Esophagus squamous epithelium (tissue), 5 donors: ENCODE results near the gene DOCK10. TPM values are rescaled to one million over a fixed set of nuclear protein-coding genes. Genes with fewer than 3 reads are reported as not detected.

Experiments
- DNase-seq: peaks from one replicate; lab custom pipeline; 2025; lab: John Stamatoyannopoulos, UW
- H3K27ac ChIP-seq, 4 donors: fragments of 200-600 bp; sonication (generic); one replicate each; pipeline ENCODE4 v1.5.1; 2016 to 2019; ENCODE audit warnings: mild to moderate bottlenecking in 1 of 4
- H3K27me3 ChIP-seq, 4 donors: fragments of 200-600 bp; sonication (generic); 1 replicate in 3 of 4; 2 replicates in 1 of 4; pipeline versions ENCODE4 v1.5.1 to v1.6.0; 2017 to 2021; ENCODE audit warnings: antibody characterized with exemption in 1 of 4
- H3K36me3 ChIP-seq, 3 donors: fragments of 200-600 bp; sonication (generic); one replicate each; pipeline ENCODE4 v1.5.1; 2016 to 2019
- H3K4me1 ChIP-seq, 3 donors: fragments of 200-600 bp; sonication (generic); one replicate each; pipeline ENCODE4 v1.5.1; 2017 to 2019
- H3K4me3 ChIP-seq, 4 donors: fragments of 200-600 bp; sonication (generic); 1 replicate in 3 of 4; 2 replicates in 1 of 4; pipeline ENCODE4 v1.5.1; 2016 to 2019; ENCODE audit warnings: mild to moderate bottlenecking in 2 of 4, moderate library complexity in 1 of 4
- H3K9me3 ChIP-seq, 3 donors: fragments of 200-600 bp; sonication (generic); one replicate each; pipeline ENCODE4 v1.5.1; 2016 to 2019
- POLR2A ChIP-seq, 4 donors: fragments of 450-650 bp; IDR thresholded peaks; one replicate each; pipeline ENCODE4 v1.6.1; 2017; ENCODE audit warnings: antibody characterized with exemption in 4 of 4, mild to moderate bottlenecking in 4 of 4, moderate library complexity in 3 of 4
- WGBS, 2 donors: methylation state at CpG; one replicate each; pipeline ENCODE4 v1.1.5; 2018; 5-methylcytosine and 5-hydroxymethylcytosine counted together
- intact Hi-C: fragments of 100-400 bp; cut with DNase I; formaldehyde crosslinking; loops from one replicate; pipeline ENCODE4 v1.15.0; 2022
- total RNA-seq, 4 donors: library from RNA; depleted of rRNA; stranded (reverse); fragments of >200 nt; gene quantifications; one replicate each; pipeline ENCODE4 v1.1.0, GENCODE V29; 2016
- TF ChIP-seq, protein P1 (sequence below), 6 experiments: fragments of 450-650 bp in 4 of 6; fragments of 200-600 bp in 2 of 6; sonication (generic) in 2 of 6; IDR thresholded peaks; one replicate each; pipeline ENCODE4 v1.5.1; 2016 to 2019; ENCODE audit warnings: antibody characterized with exemption in 6 of 6, mild to moderate bottlenecking in 4 of 6, moderate library complexity in 4 of 6
- donor health status: DM: yes; HTN: yes; CAD: no.

Gene DOCK10
- total RNA-seq, 4 donors from 2014 or later, result 9.2 to 16.6 (median 11.7) TPM

DNA sequence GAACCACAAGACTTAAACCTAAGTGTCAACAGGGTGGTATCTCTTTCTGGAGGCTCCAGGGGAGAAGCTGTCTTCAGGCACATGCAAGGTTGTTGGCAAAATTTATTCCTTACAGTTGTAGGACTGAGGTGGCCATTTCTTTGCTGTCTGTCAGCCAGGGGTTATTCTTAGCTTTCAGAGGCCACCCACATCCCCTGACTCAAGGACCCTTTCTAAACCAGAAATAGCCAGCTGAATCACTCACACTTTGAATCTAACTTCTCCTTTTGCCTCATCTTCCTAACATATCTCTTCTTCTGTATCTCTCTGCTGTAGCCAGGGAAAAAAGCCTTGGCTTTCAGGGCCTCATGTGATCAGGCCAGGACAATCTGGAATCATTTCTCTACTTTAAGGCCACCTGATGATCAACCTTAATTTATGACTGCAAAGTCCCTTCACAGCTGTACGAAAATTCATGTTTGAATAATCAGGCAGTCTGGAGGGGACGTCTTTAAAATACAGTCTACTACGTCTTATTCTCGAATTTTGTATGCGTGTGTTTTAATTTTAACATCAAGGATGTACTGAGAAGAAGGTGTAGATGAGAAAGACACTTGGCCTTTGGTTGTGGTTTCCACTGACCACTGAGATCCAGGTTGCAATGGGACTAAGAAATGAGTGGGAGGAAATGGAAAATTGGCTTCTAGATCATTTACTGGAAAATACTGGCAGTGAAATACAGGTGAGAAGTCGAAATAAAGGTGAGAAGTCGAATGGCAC lies 90.4 kb downstream of the DOCK10 start:
- Histone ChIP-seq H3K36me3 (no peaks in the 10 kb centered on the region), H3K9me3 (no peaks in the 10 kb centered on the region), H3K27ac (no peak overlapping the region), H3K4me3 (no peak overlapping the region), H3K4me1 (peaks cover 0 to 6% (median 0%) of the 10 kb centered on the region in 3 donors), H3K27me3 (no peaks in the 10 kb centered on the region)
- intact Hi-C loops, result no loop called here
- no peak for TF ChIP-seq POLR2A (IDR thresholded peaks at IDR 0.05)
- TF ChIP-seq, protein P1, sequence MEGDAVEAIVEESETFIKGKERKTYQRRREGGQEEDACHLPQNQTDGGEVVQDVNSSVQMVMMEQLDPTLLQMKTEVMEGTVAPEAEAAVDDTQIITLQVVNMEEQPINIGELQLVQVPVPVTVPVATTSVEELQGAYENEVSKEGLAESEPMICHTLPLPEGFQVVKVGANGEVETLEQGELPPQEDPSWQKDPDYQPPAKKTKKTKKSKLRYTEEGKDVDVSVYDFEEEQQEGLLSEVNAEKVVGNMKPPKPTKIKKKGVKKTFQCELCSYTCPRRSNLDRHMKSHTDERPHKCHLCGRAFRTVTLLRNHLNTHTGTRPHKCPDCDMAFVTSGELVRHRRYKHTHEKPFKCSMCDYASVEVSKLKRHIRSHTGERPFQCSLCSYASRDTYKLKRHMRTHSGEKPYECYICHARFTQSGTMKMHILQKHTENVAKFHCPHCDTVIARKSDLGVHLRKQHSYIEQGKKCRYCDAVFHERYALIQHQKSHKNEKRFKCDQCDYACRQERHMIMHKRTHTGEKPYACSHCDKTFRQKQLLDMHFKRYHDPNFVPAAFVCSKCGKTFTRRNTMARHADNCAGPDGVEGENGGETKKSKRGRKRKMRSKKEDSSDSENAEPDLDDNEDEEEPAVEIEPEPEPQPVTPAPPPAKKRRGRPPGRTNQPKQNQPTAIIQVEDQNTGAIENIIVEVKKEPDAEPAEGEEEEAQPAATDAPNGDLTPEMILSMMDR (IDR thresholded peaks at IDR 0.05), result no peak
- no peak for DNase-seq
- 74 to 87% methylated on average over 7 of the region's 7 CpGs for WGBS, 2 donors

DNA sequence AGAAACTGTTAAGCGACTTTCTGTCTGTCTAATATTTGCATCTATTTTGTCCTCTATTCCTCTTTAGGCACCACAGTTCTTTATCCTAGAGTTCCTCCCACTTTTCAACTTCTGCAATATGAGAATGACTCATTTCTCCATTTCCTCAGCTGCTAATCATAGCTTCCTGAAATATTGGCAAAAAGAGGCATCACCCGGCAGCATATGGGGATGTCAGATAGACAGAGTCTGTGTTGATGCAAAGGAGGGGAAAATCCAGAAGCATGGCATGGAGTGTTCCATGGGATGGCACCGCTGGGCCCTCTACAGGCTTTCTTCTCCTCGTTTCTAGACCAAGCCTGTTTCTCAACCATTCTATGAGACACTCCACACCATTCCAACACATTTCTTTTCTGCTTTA lies 93.4 kb downstream of the DOCK10 start:
- WGBS, 2 donors, result 47 to 49% methylated on average over 4 of the region's 4 CpGs
- Histone ChIP-seq H3K36me3 (no peaks in the 10 kb centered on the region), H3K9me3 (no peaks in the 10 kb centered on the region), H3K4me3 (no peak overlapping the region), H3K4me1 (peaks cover 0 to 6% (median 0%) of the 10 kb centered on the region in 3 donors), H3K27me3 (no peaks in the 10 kb centered on the region), H3K27ac (no peak overlapping the region)
- no peak for DNase-seq
- no peak for TF ChIP-seq POLR2A (IDR thresholded peaks at IDR 0.05)
- TF ChIP-seq, protein P1 (IDR thresholded peaks at IDR 0.05), result no peak
- intact Hi-C loops, result no loop called here

GRCh38 chr2:224948005-224948404 lies 94.3 kb downstream of the DOCK10 start:
- Histone ChIP-seq H3K9me3 (no peaks in the 10 kb centered on the region), H3K36me3 (no peaks in the 10 kb centered on the region), H3K27me3 (no peaks in the 10 kb centered on the region), H3K27ac (no peak overlapping the region), H3K4me3 (no peak overlapping the region), H3K4me1 (peaks cover 0 to 6% (median 0%) of the 10 kb centered on the region in 3 donors)
- TF ChIP-seq POLR2A (IDR thresholded peaks at IDR 0.05), result no peak
- TF ChIP-seq, protein P1 (IDR thresholded peaks at IDR 0.05), result no peak
- no peak for DNase-seq
- intact Hi-C loops, result no loop called here

DNA sequence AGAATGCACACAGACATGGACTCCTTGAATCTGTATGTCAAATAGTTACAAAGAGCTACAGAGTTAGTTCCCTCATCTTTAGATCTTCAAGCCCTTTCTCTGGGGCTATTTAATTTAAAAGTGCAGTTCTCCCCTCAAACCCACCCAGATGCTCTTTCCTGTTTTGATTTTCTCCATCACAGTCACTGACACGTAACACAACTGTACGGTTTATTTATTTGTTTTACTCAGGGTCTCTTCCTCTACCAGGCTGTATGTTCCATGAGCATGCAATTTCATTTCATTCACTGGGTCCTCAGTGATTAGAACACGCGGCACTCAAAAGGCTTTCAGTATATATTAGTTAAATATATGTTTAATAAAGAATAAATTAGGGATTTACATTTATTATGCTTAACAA lies 94.7 kb downstream of the DOCK10 start:
- DNase-seq, result no peak
- no peak for TF ChIP-seq POLR2A (IDR thresholded peaks at IDR 0.05)
- TF ChIP-seq, protein P1 (IDR thresholded peaks at IDR 0.05), result no peak
- H3K36me3 ChIP-seq, result no peaks in the 10 kb centered on the region
- intact Hi-C loops, result no loop called here
- peak overlapping the region in 1 of 4 donors; percentile 61 for H3K27ac ChIP-seq
- WGBS, 2 donors, result 75 to 76% methylated on average over 4 of the region's 4 CpGs
- H3K9me3 ChIP-seq, result no peaks in the 10 kb centered on the region
- no peak overlapping the region for H3K4me3 ChIP-seq
- peaks cover 0 to 6% (median 0%) of the 10 kb centered on the region in 3 donors for H3K4me1 ChIP-seq
- H3K27me3 ChIP-seq, result no peaks in the 10 kb centered on the region

DNA sequence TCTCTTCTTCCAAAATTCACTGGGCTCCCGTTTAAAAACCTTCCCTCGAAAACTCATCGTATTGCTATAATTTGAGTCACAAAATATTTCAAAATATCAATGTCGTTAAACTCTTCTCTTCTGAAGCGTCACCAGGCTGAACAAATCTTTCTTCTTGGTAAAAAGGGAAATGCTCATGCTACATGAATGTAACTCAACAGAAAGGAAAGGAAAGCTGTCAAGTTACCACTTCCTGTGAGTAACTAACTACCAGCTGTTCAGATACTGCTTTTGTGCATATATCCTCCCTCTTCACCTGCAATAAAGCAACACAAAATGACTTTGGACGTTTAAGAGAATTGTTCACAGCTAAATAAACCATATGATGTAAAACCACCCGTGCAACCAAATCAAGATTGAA lies 95.4 kb downstream of the DOCK10 start:
- Histone ChIP-seq H3K27me3 (no peaks in the 10 kb centered on the region), H3K27ac (peak overlapping the region in 2 of 4 donors; percentile 61 to 65), H3K4me3 (peak overlapping the region in 3 of 4 donors; percentile 2 to 46 (median 30)), H3K9me3 (no peaks in the 10 kb centered on the region), H3K4me1 (peaks cover 0 to 6% (median 0%) of the 10 kb centered on the region in 3 donors), H3K36me3 (no peaks in the 10 kb centered on the region)
- no peak for DNase-seq
- TF ChIP-seq, protein P1 (IDR thresholded peaks at IDR 0.05), result no peak
- TF ChIP-seq POLR2A (IDR thresholded peaks at IDR 0.05), result peak in 1 of 4 donors; percentile 73
- intact Hi-C loops, result no loop called here
- WGBS, 2 donors, result 58 to 59% methylated on average over 7 of the region's 7 CpGs
